Mammary epithelial cell (primary cell): Measurements from ENCODE around the gene LRCH1.
A peak's percentile ranks its signal among the peaks of the same experiment; 100 is the strongest.

Experiments used
- CTCF ChIP-seq, 2 donors: IDR thresholded peaks in 1 of 2; conservative IDR thresholded peaks in 1 of 2; 2 replicates each; pipeline ENCODE4 v1.5.1; 2011 to 2012; ENCODE audit warnings: inconsistent platforms in 2 of 2, low read length in 2 of 2, mild to moderate bottlenecking in 2 of 2, control low read depth in 1 of 2, low read depth in 1 of 2; ENCODE audit not compliant: insufficient read depth in 1 of 2; ENCODE audit errors: extremely low read depth in 1 of 2
- EZH2 ChIP-seq: IDR thresholded peaks from 2 replicates; pipeline ENCODE4 v1.6.1; 2012; ENCODE audit warnings: low read length, inconsistent platforms, borderline replicate concordance

GRCh38 chr13:46728777-46729176 is 175.8 kb downstream of the LRCH1 start:
- TF ChIP-seq CTCF (conservative IDR thresholded peaks at IDR 0.05 in 1 of 2, IDR thresholded peaks at IDR 0.05 in 1 of 2; ENCODE audit: extremely low read depth in 1 of 2, insufficient read depth in 1 of 2, low read depth in 1 of 2, low read length in 2 of 2), result peak in 1 of 2 donors; percentile 26
- no peak for TF ChIP-seq EZH2
